ENCODE measurements around the gene RHOBTB1.

RHOBTB1 gene

GRCh38 chr10:60913657-60914056, 30.3 kb downstream of the RHOBTB1 start:
- H3K4me3 ChIP-seq (ENCODE audit: low read depth, low read length), result no peak overlapping the region
- TF ChIP-seq, protein P1, sequence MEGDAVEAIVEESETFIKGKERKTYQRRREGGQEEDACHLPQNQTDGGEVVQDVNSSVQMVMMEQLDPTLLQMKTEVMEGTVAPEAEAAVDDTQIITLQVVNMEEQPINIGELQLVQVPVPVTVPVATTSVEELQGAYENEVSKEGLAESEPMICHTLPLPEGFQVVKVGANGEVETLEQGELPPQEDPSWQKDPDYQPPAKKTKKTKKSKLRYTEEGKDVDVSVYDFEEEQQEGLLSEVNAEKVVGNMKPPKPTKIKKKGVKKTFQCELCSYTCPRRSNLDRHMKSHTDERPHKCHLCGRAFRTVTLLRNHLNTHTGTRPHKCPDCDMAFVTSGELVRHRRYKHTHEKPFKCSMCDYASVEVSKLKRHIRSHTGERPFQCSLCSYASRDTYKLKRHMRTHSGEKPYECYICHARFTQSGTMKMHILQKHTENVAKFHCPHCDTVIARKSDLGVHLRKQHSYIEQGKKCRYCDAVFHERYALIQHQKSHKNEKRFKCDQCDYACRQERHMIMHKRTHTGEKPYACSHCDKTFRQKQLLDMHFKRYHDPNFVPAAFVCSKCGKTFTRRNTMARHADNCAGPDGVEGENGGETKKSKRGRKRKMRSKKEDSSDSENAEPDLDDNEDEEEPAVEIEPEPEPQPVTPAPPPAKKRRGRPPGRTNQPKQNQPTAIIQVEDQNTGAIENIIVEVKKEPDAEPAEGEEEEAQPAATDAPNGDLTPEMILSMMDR (IDR thresholded peaks at IDR 0.05; ENCODE audit: borderline replicate concordance, insufficient read depth, low read depth, low read length), result no peak

DNA sequence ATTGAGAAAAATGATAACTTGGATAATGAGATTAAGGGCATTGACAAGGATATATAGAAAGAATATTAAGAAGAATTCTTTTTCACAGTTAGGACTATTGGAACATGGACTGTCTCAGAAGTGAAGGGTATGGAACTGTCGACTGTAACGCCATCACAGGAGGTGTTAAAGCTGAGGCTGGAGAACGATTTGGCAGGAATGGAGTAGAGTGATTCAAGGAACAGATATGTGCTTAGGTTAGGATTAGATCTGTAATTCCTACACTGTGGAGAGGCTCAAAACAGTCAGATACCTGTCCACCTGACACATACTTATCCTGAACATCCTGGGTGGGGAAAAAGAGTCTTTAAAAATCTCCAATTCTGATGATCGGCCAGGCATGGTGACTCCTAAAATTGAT, 30.9 kb downstream of the RHOBTB1 start:
- TF ChIP-seq, protein P1 (IDR thresholded peaks at IDR 0.05; ENCODE audit: borderline replicate concordance, insufficient read depth, low read depth, low read length), result no peak
- no peak overlapping the region for H3K4me3 ChIP-seq (ENCODE audit: low read depth, low read length)

GRCh38 chr10:60911715-60912114, 32.3 kb downstream of the RHOBTB1 start:
- TF ChIP-seq, protein P1 (IDR thresholded peaks at IDR 0.05; ENCODE audit: borderline replicate concordance, insufficient read depth, low read depth, low read length), result no peak
- no peak overlapping the region for H3K4me3 ChIP-seq (ENCODE audit: low read depth, low read length)

GRCh38 chr10:60911216-60911615, 32.8 kb downstream of the RHOBTB1 start:
- TF ChIP-seq, protein P1 (IDR thresholded peaks at IDR 0.05; ENCODE audit: borderline replicate concordance, insufficient read depth, low read depth, low read length), result no peak
- H3K4me3 ChIP-seq (ENCODE audit: low read depth, low read length), result no peak overlapping the region

GRCh38 chr10:60910543-60910942, 33.4 kb downstream of the RHOBTB1 start:
- TF ChIP-seq, protein P1 (IDR thresholded peaks at IDR 0.05; ENCODE audit: borderline replicate concordance, insufficient read depth, low read depth, low read length), result no peak

DNA sequence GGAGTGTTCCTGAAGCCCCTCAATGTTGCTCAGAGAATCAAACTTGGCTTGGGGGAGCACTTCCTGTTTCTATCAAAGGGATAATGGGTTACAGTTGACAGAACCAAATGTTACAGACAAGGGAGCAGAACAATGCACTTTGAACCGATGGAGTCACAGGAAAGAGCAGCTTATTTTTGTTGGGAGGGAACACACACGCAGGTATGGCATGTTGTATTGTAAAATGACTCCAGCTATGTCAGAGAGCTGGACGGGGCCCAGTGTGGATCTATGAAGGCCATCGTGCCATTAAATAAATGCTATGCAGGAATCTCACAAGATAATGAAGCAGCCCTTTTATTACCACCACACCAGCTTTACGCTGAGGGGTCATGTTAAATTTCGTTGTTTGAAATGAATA, 35.1 kb downstream of the RHOBTB1 start:
- H3K4me3 ChIP-seq (ENCODE audit: low read depth, low read length), result no peak overlapping the region
- TF ChIP-seq, protein P1 (IDR thresholded peaks at IDR 0.05; ENCODE audit: borderline replicate concordance, insufficient read depth, low read depth, low read length), result no peak

More at GRCh38 chr10:60910543-60910942, 33.4 kb downstream of the RHOBTB1 start:
- no peak overlapping the region for H3K4me3 ChIP-seq (ENCODE audit: low read depth, low read length)

GRCh38 chr10:60908031-60908430, 36.0 kb downstream of the RHOBTB1 start:
- TF ChIP-seq, protein P1 (IDR thresholded peaks at IDR 0.05; ENCODE audit: borderline replicate concordance, insufficient read depth, low read depth, low read length), result no peak
- H3K4me3 ChIP-seq (ENCODE audit: low read depth, low read length), result no peak overlapping the region

Data from GM12875 (cell line).